Hepatocyte (in vitro differentiated cells): ENCODE results near the gene ZDHHC1. TPM values are rescaled to one million over a fixed set of nuclear protein-coding genes. Genes with fewer than 3 reads are reported as not detected.

Experiments used
- DNase-seq: peaks from one replicate; pipeline ENCODE4 v3.0.0-alpha.2; 2016; ENCODE audit warnings: low spot score
- H2AFZ ChIP-seq: fragments of 200-600 bp; sonication (generic); 2 replicates; pipeline ENCODE4 v1.6.0; 2016; ENCODE audit warnings: antibody characterized with exemption, mild to moderate bottlenecking
- H3K27ac ChIP-seq: fragments of 200-600 bp; sonication (generic); 2 replicates; pipeline ENCODE4 v1.5.1; 2016; ENCODE audit warnings: mild to moderate bottlenecking
- H3K27me3 ChIP-seq: fragments of 200-600 bp; sonication (generic); 2 replicates; pipeline ENCODE4 v1.6.1; 2016
- H3K36me3 ChIP-seq: fragments of 200-600 bp; sonication (generic); replicated peaks from 2 replicates; pipeline ENCODE4 v1.5.1; 2016; ENCODE audit warnings: low read depth; ENCODE audit not compliant: insufficient read depth
- H3K4me1 ChIP-seq: fragments of 200-600 bp; sonication (generic); 2 replicates; pipeline ENCODE4 v1.5.1; 2016; ENCODE audit warnings: mild to moderate bottlenecking, moderate library complexity; ENCODE audit not compliant: insufficient read depth
- H3K4me2 ChIP-seq: fragments of 200-600 bp; sonication (generic); 2 replicates; pipeline ENCODE4 v1.6.0; 2016
- H3K4me3 ChIP-seq: fragments of 200-600 bp; sonication (generic); 2 replicates; pipeline ENCODE4 v1.5.1; 2016; ENCODE audit warnings: mild to moderate bottlenecking
- H3K79me2 ChIP-seq: fragments of 200-600 bp; sonication (generic); 2 replicates; pipeline ENCODE4 v1.6.0; 2017; ENCODE audit warnings: mild to moderate bottlenecking
- H3K9me2 ChIP-seq: fragments of 200-600 bp; sonication (generic); replicated peaks from 2 replicates; pipeline ENCODE4 v1.6.0; 2017; ENCODE audit warnings: mild to moderate bottlenecking; ENCODE audit not compliant: insufficient read depth
- H3K9me3 ChIP-seq: fragments of 200-600 bp; sonication (generic); 2 replicates; pipeline ENCODE4 v1.5.1; 2016; ENCODE audit warnings: low read depth, mild to moderate bottlenecking
- H4K20me1 ChIP-seq: fragments of 200-600 bp; sonication (generic); 2 replicates; pipeline ENCODE4 v1.6.0; 2016; ENCODE audit warnings: mild to moderate bottlenecking; ENCODE audit not compliant: insufficient read depth, poor library complexity, severe bottlenecking
- EZH2 ChIP-seq: fragments of 200-600 bp; sonication (generic); IDR thresholded peaks from 2 replicates; pipeline ENCODE4 v1.6.1; 2016; ENCODE audit warnings: antibody characterized with exemption, mild to moderate bottlenecking, borderline replicate concordance
- EZH2phosphoT487 ChIP-seq: fragments of 200-600 bp; sonication (generic); IDR thresholded peaks from one replicate; pipeline ENCODE4 v1.6.1; 2018; ENCODE audit warnings: antibody characterized with exemption, mild to moderate bottlenecking, low read depth, moderate library complexity; ENCODE audit not compliant: unreplicated experiment, severe bottlenecking
- WGBS: methylation state at CpG from one replicate; pipeline ENCODE4 v1.1.6; 2016; ENCODE audit warnings: low lambda C conversion rate; ENCODE audit errors: missing lambda C conversion rate; 5-methylcytosine and 5-hydroxymethylcytosine counted together
- polyA plus RNA-seq: library from polyadenylated mRNA; unstranded; fragments of >200 nt; fragmentation: Nextera tagmentation; extraction: Ambion mirVana; gene quantifications from 2 replicates; pipeline ENCODE4 v1.2.1, GENCODE V29; 2016
- total RNA-seq: library from RNA; depleted of rRNA; stranded (reverse); fragments of >200 nt; gene quantifications from 2 replicates; pipeline ENCODE4 v1.2.3, GENCODE V29; 2014
- TF ChIP-seq, protein P1 (sequence below): fragments of 200-600 bp; sonication (generic); IDR thresholded peaks from 2 replicates; pipeline ENCODE4 v1.5.1; 2016; ENCODE audit warnings: antibody characterized with exemption, mild to moderate bottlenecking; ENCODE audit not compliant: poor library complexity

ZDHHC1 gene
- total and polyA plus RNA-seq, 2 experiments from 2014 or later = 5.9 to 10.6 TPM

DNA sequence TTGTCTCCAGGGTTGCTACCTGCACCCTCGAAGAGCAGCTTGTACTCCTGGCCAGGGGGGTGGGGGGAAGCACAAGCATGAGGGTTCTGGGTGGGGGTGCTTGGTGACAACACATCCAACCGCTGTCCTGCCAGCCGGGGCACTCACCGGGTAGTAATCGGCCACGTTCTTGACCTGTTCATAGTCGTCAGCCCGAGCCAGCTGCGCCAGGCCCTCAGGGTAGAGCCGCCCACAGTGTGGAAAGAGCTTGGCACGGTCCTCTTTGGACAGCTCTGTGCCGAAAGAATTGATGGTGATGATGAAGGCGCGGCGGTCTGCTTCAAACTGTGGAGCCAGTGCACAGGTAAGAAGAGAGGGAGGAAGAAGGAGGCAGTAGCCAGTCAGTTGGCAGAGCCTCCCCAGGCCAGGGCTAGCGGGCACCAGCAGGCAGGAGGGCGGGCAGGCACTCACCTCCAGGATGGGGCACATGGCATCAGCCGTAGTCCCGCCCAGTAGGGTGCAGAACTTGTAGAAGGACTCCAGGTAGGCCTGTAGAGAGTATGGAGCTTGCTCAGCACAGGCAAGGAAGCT, 22.6 kb upstream of the ZDHHC1 start:
- H3K9me3 ChIP-seq = no peaks in the 10 kb centered on the region
- H2AFZ ChIP-seq = no peak overlapping the region
- no peak overlapping the region for H3K27ac ChIP-seq
- no peak for TF ChIP-seq EZH2
- TF ChIP-seq, protein P1, sequence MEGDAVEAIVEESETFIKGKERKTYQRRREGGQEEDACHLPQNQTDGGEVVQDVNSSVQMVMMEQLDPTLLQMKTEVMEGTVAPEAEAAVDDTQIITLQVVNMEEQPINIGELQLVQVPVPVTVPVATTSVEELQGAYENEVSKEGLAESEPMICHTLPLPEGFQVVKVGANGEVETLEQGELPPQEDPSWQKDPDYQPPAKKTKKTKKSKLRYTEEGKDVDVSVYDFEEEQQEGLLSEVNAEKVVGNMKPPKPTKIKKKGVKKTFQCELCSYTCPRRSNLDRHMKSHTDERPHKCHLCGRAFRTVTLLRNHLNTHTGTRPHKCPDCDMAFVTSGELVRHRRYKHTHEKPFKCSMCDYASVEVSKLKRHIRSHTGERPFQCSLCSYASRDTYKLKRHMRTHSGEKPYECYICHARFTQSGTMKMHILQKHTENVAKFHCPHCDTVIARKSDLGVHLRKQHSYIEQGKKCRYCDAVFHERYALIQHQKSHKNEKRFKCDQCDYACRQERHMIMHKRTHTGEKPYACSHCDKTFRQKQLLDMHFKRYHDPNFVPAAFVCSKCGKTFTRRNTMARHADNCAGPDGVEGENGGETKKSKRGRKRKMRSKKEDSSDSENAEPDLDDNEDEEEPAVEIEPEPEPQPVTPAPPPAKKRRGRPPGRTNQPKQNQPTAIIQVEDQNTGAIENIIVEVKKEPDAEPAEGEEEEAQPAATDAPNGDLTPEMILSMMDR = no peak
- no peaks in the 10 kb centered on the region for H3K27me3 ChIP-seq
- no peak for DNase-seq
- no peak overlapping the region for H3K4me2 ChIP-seq
- H3K9me2 ChIP-seq = no peaks in the 10 kb centered on the region
- no peak overlapping the region for H3K4me3 ChIP-seq
- H4K20me1 ChIP-seq = peaks cover 10% of the 10 kb centered on the region
- 97% methylated on average over 19 of the region's 19 CpGs for WGBS
- H3K79me2 ChIP-seq = no peaks in the 10 kb centered on the region
- H3K36me3 ChIP-seq = no peaks in the 10 kb centered on the region
- H3K4me1 ChIP-seq = no peaks in the 10 kb centered on the region

DNA sequence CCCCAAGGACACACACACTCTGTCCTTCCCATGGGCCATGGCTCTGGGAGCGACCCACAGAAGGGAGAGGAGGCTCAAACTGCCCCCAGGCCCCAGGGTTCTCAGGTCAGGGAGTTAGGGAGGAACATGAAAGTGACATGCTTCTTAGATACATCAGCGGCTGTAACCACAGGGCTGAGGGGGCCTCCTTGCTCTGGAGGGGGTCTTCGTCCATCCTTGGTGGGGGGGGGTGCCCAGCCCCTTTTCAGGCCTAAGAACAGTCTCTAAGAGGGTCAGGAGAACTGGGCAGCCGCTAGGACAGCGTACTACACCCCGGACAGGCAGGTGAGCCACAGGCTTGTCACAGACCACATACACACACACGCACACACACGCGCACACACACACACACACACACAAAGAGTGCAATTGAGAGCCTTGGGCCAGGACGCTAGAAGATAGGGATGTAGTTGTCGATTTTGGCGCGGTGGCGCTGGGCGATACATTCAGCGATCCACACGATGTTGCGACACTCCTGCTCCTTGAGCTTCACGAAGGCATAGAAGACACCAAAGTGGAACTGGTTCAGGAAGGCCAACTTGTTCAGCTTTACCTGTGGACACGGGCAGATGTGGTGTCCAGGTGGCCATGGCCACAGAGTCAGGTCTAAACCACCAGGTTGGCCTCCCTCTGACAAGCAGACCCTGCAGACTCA, 22.0 kb upstream of the ZDHHC1 start:
- TF ChIP-seq, protein P1 = no peak
- TF ChIP-seq EZH2 (no peak), EZH2phosphoT487 (no peak)
- Histone ChIP-seq H3K27ac (no peak overlapping the region), H2AFZ (no peak overlapping the region), H3K9me2 (no peaks in the 10 kb centered on the region), H3K79me2 (no peaks in the 10 kb centered on the region), H4K20me1 (peaks cover 4% of the 10 kb centered on the region), H3K27me3 (no peaks in the 10 kb centered on the region), H3K4me3 (no peak overlapping the region), H3K4me2 (no peak overlapping the region), H3K4me1 (no peaks in the 10 kb centered on the region), H3K36me3 (no peaks in the 10 kb centered on the region), H3K9me3 (no peaks in the 10 kb centered on the region)
- DNase-seq = no peak
- WGBS = 96% methylated on average over 20 of the region's 20 CpGs

DNA sequence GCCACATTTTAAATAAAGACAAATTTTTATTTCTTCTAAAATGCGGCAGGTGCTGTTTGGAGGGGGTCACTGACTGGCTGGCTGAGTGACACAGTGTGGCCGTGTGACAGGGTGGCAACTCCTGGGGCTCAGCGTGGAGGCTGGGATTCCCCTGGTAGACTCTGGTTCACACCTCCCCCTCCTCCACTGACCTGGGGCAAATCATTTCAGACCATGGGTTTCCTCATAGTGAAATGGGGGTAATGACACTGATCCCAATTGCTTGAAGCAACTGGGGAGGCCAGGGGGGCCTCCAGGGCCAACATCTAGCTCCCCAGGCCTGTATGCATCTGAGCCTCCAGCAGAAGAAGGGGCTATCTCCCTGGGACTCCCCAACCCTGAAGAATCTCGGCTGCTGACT, 21.2 kb upstream of the ZDHHC1 start:
- Histone ChIP-seq H3K4me3 (no peak overlapping the region), H3K9me2 (no peaks in the 10 kb centered on the region), H3K36me3 (no peaks in the 10 kb centered on the region), H3K4me1 (no peaks in the 10 kb centered on the region), H3K4me2 (no peak overlapping the region), H3K27ac (no peak overlapping the region), H4K20me1 (no peaks in the 10 kb centered on the region), H3K9me3 (no peaks in the 10 kb centered on the region), H3K79me2 (no peaks in the 10 kb centered on the region), H2AFZ (no peak overlapping the region), H3K27me3 (no peaks in the 10 kb centered on the region)
- TF ChIP-seq, protein P1 = no peak
- TF ChIP-seq EZH2phosphoT487 (no peak), EZH2 (no peak)
- 95% methylated on average over 4 of the region's 4 CpGs for WGBS
- no peak for DNase-seq
